GM18505 (cell line): ENCODE data around the gene KLF7.

Experiments used
- ATAC-seq: cut with Tn5 transposase; IDR thresholded peaks from one replicate; pipeline ENCODE4 v1.9.1; 2021; ENCODE audit not compliant: unreplicated experiment
- POLR2A ChIP-seq: IDR thresholded peaks from 4 replicates; pipeline ENCODE4 v1.6.1; 2011; ENCODE audit warnings: borderline replicate concordance; ENCODE audit not compliant: insufficient read depth, insufficient read length; ENCODE audit errors: extremely low read depth

KLF7 gene

DNA sequence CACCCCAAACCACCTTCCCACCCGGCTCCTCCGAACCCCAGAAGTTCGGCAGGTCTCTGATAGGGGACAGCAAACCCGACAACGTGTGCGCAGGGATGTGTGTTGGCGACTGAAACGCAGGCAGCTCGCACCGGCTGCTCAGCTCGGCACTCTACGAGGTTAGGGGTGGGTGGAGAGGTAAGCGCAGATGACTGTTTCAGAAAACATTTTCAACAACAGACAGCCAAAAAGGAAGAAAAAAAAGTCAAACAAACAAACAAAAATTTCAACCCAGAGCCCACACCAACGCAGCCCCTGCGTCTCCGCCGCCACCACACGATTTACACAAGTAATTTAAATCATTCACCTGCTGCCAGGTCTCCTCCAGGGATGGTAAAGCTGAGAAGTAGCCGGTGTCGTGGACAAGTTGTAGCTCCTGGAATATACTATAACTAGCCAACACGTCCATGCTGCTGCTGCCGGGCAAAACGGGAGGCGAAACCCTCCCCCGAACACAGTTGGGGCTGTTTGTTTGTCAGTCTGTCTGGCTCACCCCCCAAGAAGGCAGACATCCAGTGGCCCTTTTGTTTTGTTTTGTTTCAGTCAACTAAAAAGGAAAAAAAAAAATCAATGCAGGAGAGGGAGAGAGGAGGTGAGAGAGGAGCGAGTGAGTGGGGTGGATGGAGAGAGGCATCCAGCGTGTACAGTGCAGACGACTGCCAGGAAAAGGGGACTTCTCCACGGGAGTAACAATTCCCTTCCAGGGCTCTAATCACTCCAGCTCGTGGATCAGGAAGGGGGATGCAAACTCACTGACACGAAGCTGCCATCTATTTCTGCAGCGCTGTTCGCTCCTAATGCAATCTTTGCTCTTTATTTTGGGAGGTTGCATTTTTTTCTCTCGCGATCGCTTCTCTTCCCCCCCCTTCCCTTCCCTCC is at the start of gene KLF7:
Gene KLF7 (minus strand): TSS at position 828 of the 918 bp plus-strand sequence. CDS start 380 bp downstream, at position 448.
- peak; percentile 50 for TF ChIP-seq POLR2A
- no peak for ATAC-seq

DNA sequence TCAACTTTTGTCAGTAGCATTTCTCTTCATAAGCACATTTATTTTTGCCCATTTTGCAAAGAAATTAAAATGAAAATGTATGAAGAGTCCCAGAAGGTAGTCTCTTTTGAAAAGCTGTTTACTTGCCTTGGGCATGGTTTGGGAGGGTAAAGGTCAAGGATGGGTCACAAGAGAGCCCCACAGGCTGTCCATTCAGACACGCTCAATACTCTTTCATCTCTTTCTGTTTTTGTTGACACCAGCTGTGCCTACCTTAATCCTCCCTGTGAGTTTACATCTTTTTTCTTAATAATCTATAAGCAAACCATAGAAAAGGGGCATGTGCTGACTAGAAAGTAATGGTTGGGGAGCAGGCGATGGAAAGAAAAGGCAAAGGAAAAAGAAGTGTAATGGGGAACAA is 49.6 kb upstream of the KLF7 start:
- TF ChIP-seq POLR2A, result no peak
- ATAC-seq, result no peak

- TF ChIP-seq POLR2A, result no peak
- no peak for ATAC-seq
Observed at GRCh38 chr2:207214446-207214845, 48.7 kb upstream of the KLF7 start.

GRCh38 chr2:207206011-207206410 is 40.3 kb upstream of the KLF7 start:
- ATAC-seq, result no peak
- no peak for TF ChIP-seq POLR2A

DNA sequence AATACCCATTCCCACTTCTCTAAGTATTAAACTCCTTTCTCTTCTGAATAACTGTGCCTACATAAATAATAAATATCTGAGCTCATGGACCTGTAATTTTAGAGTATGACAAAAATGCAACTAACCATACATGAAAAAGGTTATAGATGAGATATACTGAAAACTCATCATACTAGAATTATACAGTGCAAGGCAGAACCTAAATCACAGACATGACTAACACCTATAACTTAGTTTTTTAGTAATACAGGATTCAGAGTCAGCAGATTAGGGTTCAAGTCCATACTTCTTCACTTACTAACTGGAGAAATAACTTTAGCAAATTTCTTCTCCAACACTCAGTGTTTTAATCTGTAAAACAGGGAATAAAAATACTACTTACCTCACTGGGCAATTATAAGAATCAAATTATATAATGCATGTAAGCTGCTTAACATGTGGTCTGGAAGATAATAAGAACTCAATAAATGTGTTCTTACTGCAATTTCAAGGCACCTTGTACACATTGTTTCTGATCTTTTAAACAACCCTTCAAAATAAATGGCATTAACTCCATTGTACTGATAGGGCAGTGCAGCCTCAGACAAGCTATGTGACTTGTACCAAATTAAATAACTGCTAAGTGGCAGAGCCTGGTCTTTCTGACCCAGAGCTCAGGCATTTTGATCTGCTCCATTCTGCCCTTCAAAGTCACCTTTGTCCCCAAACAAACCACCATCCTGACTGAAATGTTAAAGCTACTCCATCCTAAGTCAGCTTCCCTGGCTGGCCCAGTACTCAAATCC is 39.6 kb upstream of the KLF7 start:
- no peak for TF ChIP-seq POLR2A
- ATAC-seq, result no peak

DNA sequence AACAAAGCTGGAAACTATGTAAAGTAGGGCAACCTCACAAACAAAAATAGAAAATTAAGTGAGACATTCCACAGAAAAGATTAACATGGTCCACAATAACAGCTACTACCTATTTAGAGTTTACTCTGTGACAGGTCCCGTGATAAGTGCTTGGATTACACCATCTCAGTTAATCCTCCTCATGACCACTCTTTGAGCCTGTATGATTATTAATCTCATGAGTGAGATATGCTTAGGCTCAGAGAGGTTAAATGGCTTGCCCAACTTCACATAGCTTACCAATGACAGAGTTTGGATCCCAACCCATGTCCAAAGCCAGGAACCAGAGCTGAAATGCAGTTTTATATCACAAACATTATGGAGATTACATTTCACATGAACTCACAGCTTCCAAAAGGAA is 37.3 kb upstream of the KLF7 start:
- TF ChIP-seq POLR2A, result no peak
- ATAC-seq, result no peak

- no peak for TF ChIP-seq POLR2A
- ATAC-seq, result no peak
Observed at GRCh38 chr2:207202645-207203044, 36.9 kb upstream of the KLF7 start.

- no peak for TF ChIP-seq POLR2A
- ATAC-seq, result no peak
Observed at GRCh38 chr2:207201416-207201815, 35.7 kb upstream of the KLF7 start.

GRCh38 chr2:207200136-207200535 is 34.4 kb upstream of the KLF7 start:
- TF ChIP-seq POLR2A, result no peak
- ATAC-seq, result no peak

GRCh38 chr2:207194028-207194427 is 28.3 kb upstream of the KLF7 start:
- no peak for TF ChIP-seq POLR2A
- ATAC-seq, result no peak

DNA sequence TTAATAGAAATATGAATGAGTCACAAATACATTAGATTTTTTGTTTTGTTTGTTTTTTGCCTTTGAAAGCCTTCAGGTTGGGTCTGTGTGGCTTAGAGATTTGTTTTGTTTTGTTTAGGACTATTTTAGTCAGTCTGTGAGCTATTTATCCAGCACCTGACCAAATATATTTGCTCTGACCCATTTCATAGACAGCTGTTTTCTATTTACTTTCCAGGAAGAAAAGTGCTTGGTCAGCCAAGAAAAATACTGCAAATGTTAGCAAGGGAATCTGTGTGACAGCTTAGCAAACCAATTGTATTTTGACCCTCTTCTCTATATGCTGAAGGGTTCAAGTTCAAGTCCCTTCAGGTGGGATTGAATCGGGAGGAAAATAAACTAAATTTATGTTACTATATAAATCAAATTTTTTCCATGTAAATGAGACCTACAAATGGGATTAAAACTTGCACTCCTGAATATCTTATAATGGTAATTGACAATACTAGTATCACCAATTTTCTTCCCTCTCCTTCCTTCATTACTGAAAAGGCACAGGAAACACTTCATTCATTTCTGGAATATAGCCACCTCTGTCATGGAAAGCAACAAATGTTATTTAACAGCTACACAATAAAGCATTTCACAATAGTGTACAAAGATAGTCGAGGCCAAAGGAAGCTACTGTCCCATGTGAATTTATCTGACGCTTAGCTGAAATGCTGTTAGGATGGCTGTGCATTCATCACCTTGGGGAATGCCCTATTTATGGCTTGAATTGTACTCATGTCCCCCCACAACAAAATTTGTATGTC is 23.1 kb upstream of the KLF7 start:
- ATAC-seq, result no peak
- TF ChIP-seq POLR2A, result no peak

DNA sequence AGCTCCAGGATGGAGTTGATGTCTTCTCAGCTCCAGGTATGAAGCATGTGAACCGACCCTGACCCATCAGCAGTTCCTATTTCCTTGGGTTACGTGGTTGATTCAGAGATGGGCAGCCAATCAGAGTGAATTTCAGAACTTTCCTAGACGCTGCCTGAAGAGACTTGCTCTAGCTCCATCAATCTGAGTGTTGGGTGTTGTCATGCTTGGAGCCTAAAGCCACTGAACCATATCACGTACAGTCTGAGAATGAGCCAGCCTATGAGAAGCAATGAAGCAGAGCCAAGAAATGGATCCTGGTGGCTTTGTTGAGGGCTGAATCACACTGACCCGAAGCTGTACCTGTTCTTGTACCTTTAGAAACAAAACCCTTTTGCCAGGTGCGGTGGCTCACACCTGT is 19.6 kb upstream of the KLF7 start:
- ATAC-seq, result no peak
- TF ChIP-seq POLR2A, result no peak

DNA sequence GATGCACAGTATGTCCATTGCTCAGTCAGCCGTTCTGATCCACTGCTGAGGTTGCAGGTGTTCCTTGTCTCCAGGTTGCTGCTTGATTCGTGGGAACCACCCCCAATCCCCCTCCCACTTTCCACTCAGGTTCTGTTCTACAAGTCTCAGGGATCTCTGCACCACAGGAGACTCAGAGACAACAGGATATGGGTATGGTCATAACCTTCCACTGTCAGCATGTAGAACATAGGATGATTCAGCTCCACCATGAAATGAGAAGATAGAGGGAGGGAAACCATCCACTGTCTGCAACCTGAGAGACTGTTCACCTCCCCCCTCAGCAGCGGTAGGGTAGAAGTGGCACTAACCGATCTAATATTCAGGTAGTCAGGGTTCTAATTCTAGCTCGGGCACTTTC is 19.0 kb upstream of the KLF7 start:
- no peak for TF ChIP-seq POLR2A
- no peak for ATAC-seq

DNA sequence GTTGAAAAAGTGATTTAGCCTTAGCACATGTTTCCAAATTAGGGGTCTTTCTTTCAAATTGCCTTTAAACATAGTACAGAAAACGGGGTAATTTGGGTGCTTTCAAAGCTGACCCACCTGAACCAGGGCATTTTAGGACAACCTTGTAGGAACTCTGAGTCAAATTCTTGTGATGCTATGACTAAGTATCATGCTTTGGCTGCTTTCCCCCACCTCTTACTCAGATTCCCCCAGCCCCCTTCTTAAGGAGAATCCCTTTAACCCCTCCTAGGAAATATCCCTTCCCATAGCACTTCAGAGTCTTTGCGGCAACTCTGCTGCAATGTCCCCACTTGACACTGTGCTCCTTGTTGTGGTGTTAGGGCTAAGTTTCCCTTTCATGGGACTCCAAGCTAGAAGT is 18.6 kb upstream of the KLF7 start:
- TF ChIP-seq POLR2A, result no peak
- ATAC-seq, result no peak

- TF ChIP-seq POLR2A, result no peak
- ATAC-seq, result no peak
Observed at GRCh38 chr2:207183506-207183905, 17.8 kb upstream of the KLF7 start.
